A549 treated with CORT108297 at 1 μM for 4 hours (cell line): ENCODE results near the gene PLCB4. TPM values are rescaled to one million over a fixed set of nuclear protein-coding genes. Genes with fewer than 3 reads are reported as not detected.

Experiments used
- total RNA-seq: library from RNA; stranded (reverse); fragments of 200-300 nt; extraction: Qiagen RNA extraction; gene quantifications from 5 replicates; pipeline ENCODE4 v1.2.3, GENCODE V29; 2022

The PLCB4 gene
- total RNA-seq: 12.5 to 18.1 TPM (median 14.7 TPM) in 5 replicates

DNA sequence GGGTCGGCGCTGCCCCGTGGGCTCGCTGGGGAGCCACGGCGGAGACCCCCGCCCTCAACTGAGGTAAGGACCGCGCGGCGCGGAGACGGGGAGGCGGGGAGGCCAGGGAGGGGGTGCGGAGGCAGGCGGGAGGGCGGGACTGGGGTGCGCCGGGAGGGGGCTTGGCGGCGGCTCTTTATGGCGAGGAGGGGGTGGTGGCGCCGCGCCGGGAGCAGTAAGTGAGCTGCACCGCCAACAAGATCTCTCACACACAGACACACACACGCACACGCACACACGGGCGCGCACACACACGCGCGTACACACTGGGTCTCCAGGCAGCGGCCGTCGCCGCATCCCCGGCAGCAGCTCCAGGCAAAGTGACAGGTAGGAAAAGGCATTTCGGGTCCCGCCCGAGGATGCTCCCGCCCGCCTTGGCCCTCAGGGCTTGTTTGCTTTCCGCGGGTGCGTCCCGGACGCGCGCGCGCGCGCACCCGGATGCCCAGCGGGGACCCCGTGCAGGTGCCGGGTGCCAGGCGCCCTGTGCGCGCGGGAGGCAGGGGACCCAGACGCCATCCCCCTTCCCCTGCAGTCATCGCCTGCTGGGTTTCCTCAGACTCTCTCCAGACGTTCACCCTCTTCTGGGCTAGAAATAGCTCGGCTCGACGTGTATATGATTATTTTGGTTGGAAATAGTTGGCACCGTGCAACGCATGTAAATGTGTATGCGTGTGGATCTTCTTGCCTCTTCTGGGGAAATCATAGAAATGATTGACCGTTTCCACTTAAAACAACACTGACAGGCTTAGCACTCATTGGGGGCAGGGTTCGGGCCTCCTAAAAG lies at the start of gene PLCB4:
TSS of gene PLCB4 (plus strand) at position 247 of the 823 bp plus-strand sequence. CDS start 238,728 bp downstream, outside the sequence.

DNA sequence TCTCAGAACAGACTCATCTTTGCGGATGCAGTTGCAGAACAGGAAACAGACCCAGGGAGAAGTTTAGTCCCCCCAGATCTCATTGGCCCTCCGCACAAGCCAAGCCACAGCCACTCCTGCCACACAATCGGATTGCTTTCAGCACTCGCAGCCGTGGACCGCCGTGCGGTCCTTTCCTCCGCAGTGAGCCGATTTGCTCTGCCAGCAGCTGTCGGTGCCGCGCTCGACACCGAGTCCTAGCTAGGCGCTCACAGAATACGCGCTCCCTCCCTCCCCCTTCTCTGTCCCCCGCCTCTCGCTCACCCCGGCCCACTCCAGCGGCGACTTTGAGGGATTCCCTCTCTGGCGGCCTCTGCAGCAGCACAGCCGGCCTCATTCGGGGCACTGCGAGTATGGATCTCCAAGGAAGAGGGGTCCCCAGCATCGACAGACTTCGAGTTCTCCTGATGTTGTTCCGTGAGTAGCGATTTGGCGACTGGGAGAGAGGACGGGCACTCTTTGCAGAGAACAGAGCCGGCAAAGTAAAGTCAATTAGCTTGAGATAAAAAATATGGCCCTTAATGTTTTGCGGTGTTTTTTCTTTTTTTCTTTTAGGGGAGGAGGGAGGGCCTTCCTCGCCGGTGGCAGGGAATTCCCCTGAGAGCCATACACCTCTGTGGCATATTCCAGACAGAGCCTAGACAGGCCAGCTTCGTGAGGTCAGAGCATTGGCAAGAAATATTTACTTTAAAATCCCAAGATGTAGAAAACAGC lies 445.8 kb downstream of the PLCB4 start, which contains the start of gene LAMP5:
TSS of gene LAMP5 (plus strand) at position 130 of the 753 bp plus-strand sequence. CDS start at position 393, 263 bp downstream.

